K562 (cell line): ENCODE data around the gene ANKRD44. TPM values are rescaled to one million over a fixed set of nuclear protein-coding genes. Genes with fewer than 3 reads are reported as not detected.

Source experiments
- ATAC-seq: fragments of 200-7000 bp; cut with Tn5 transposase; 3 replicates; pipeline ENCODE4 v1.9.1; 2020; ENCODE audit warnings: moderate library complexity
- BruUV-seq: library from RNA; stranded (reverse); fragments of 400-500 nt; replicated peaks from 2 replicates; lab custom pipeline; 2021; lab: Mats Ljungman, UMichigan
- CTCF ChIA-PET: fragments of 300-600 bp; formaldehyde crosslinking; extraction: SDS; loops from one replicate; lab custom pipeline; 2021; ENCODE audit warnings: low intra/inter-chr PET ratio; lab: Yijun Ruan, JAX
- POLR2A ChIA-PET: fragments of 300-600, 350-650 bp; sonication (Branson Sonifier 250); formaldehyde crosslinking; extraction: SDS; loops from one replicate; lab custom pipeline; 2021; ENCODE audit warnings: antibody characterized with exemption, inconsistent platforms; lab: Yijun Ruan, JAX
- DNase-seq, 4 experiments: peaks; one replicate each; pipeline versions ENCODE4 v3.0.0 to v3.0.0-alpha.2; 2011 to 2018; ENCODE audit warnings: low spot score in 3 of 4, mixed read lengths in 3 of 4; ENCODE audit errors: extremely low read depth in 1 of 4
- FAIRE-seq: peaks from 2 replicates; lab custom pipeline; 2011; peaks lifted over from hg19 to GRCh38; lab: Jason Lieb, UNC
- H2AFZ ChIP-seq: 2 replicates; pipeline ENCODE4 v1.6.0; 2011; ENCODE audit warnings: low read depth, low read length, control low read depth, inconsistent platforms
- H3K27ac ChIP-seq: fragments of 200-600 bp; 3 replicates; pipeline ENCODE4 v1.8.0; 2011; ENCODE audit warnings: low read depth, mild to moderate bottlenecking, control low read depth, inconsistent platforms, low read length, moderate library complexity, mixed read lengths; ENCODE audit errors: extremely low read depth
- H3K27me3 ChIP-seq, 2 experiments: fragments of 300-600 bp in 1 of 2; 2 replicates in 1 of 2; 3 replicates in 1 of 2; pipeline versions ENCODE4 v1.6.0 to v1.8.0; 2011; ENCODE audit warnings: inconsistent platforms in 2 of 2, low read length in 2 of 2, mild to moderate bottlenecking in 1 of 2, mixed read lengths in 1 of 2, moderate library complexity in 1 of 2; ENCODE audit not compliant: control insufficient read depth in 2 of 2, insufficient read depth in 2 of 2
- H3K36me3 ChIP-seq: fragments of 300-600 bp; 3 replicates; pipeline ENCODE4 v1.8.0; 2011; ENCODE audit warnings: mild to moderate bottlenecking, low read length, inconsistent platforms; ENCODE audit not compliant: control insufficient read depth, insufficient read depth
- H3K4me1 ChIP-seq, 2 experiments: fragments of 200-600 bp in 1 of 2; replicated peaks in 1 of 2; 2 replicates in 1 of 2; 3 replicates in 1 of 2; pipeline versions ENCODE4 v1.5.1 to v1.8.0; 2011; ENCODE audit warnings: inconsistent platforms in 2 of 2, low read length in 2 of 2, mild to moderate bottlenecking in 1 of 2, mixed read lengths in 1 of 2, moderate library complexity in 1 of 2; ENCODE audit not compliant: control insufficient read depth in 2 of 2, insufficient read depth in 2 of 2
- H3K4me2 ChIP-seq: 2 replicates; pipeline ENCODE4 v1.6.1; 2011; ENCODE audit warnings: low read length, control low read depth, inconsistent platforms, mixed read lengths; ENCODE audit not compliant: insufficient read depth
- H3K4me3 ChIP-seq: fragments of 200-600 bp; sonication (generic), shearing (Covaris generic); 2 replicates; pipeline ENCODE4 v1.5.1; 2016; ENCODE audit warnings: control low read depth, inconsistent platforms
- H3K79me2 ChIP-seq: fragments of 200-600 bp; 3 replicates; pipeline ENCODE4 v1.8.0; 2011; ENCODE audit warnings: low read length, inconsistent platforms; ENCODE audit not compliant: control insufficient read depth, insufficient read depth
- H3K9ac ChIP-seq, 2 experiments: 2 replicates each; pipeline versions ENCODE4 v1.6.0 to v1.6.1; 2011; ENCODE audit warnings: low read depth in 2 of 2, low read length in 2 of 2, control low read depth in 1 of 2, inconsistent platforms in 1 of 2, mild to moderate bottlenecking in 1 of 2, mixed read lengths in 1 of 2; ENCODE audit not compliant: insufficient read depth in 1 of 2
- H3K9me1 ChIP-seq: one replicate; pipeline ENCODE4 v1.6.0; 2011; ENCODE audit warnings: inconsistent platforms, mild to moderate bottlenecking, low read length, moderate library complexity; ENCODE audit not compliant: control insufficient read depth, insufficient read depth
- H3K9me3 ChIP-seq: replicated peaks from 2 replicates; pipeline ENCODE4 v1.5.1; 2011; ENCODE audit warnings: low read depth, low read length, inconsistent platforms; ENCODE audit not compliant: control insufficient read depth, insufficient read depth
- H4K20me1 ChIP-seq: replicated peaks from 2 replicates; pipeline ENCODE4 v1.6.1; 2011; ENCODE audit warnings: low read length, inconsistent platforms, mixed read lengths; ENCODE audit not compliant: control insufficient read depth, insufficient read depth
- CUX1 ChIP-seq: fragments of 200-800 bp; sonication (Bioruptor generic); IDR thresholded peaks from 2 replicates; pipeline ENCODE4 v1.6.1; 2016; ENCODE audit warnings: missing genetic modification characterization, missing compliant biosample characterization
- HDAC3 ChIP-seq: fragments of 450-650 bp; IDR thresholded peaks from 2 replicates; pipeline ENCODE4 v1.6.1; 2018; ENCODE audit warnings: borderline replicate concordance, mild to moderate bottlenecking, moderate library complexity; ENCODE audit not compliant: partially characterized antibody
- NCOA1 ChIP-seq: fragments of 450-650 bp; IDR thresholded peaks from 2 replicates; pipeline ENCODE4 v1.6.1; 2016; ENCODE audit warnings: low read depth
- POLR2AphosphoS2 ChIP-seq: IDR thresholded peaks from 2 replicates; pipeline ENCODE4 v1.6.1; 2012; ENCODE audit warnings: low read length, improper control_type of control experiment
- RAD51 ChIP-seq: fragments of 450-650 bp; IDR thresholded peaks from 2 replicates; pipeline ENCODE4 v1.7.1; 2016; ENCODE audit warnings: low read depth, mild to moderate bottlenecking, borderline replicate concordance
- YBX1 ChIP-seq: fragments of 450-650 bp; IDR thresholded peaks from 2 replicates; pipeline ENCODE4 v1.7.1; 2016; ENCODE audit warnings: mild to moderate bottlenecking
- ZNF408 ChIP-seq: fragments of 250-450 bp; sonication (Bioruptor Pico); IDR thresholded peaks from 2 replicates; pipeline ENCODE4 v1.4.0; 2020; ENCODE audit warnings: low read depth, mild to moderate bottlenecking, moderate library complexity
- ZNF77 ChIP-seq: fragments of 250-450 bp; sonication (Bioruptor Pico); IDR thresholded peaks from 2 replicates; pipeline ENCODE4 v1.5.0; 2020
- WGBS: fragments of 100-300 bp; shearing (Covaris generic); methylation state at CpG from one replicate; pipeline ENCODE4 v1.1.6; 2016; ENCODE audit warnings: low coverage, mixed read lengths; ENCODE audit not compliant: insufficient coverage; ENCODE audit errors: missing lambda C conversion rate; 5-methylcytosine and 5-hydroxymethylcytosine counted together
- in situ Hi-C: fragments of 300-500 bp; cut with MboI; formaldehyde crosslinking; loops from 4 replicates; pipeline ENCODE4 v1.15.0; 2018; ENCODE audit warnings: inconsistent platforms, mixed read lengths
- intact Hi-C: fragments of 100-400 bp; cut with micrococcal nuclease; formaldehyde crosslinking; loops from 2 replicates; pipeline ENCODE4 v1.14.2; 2022
- polyA plus RNA-seq, 8 experiments: library from polyadenylated mRNA; depleted of rRNA in 4 of 8; stranded (reverse) in 5 of 8; unstranded in 3 of 8; fragments of >200 nt; fragmentation: Nextera tagmentation in 2 of 8; fragmentation: Illumina TruSeq in 1 of 8; extraction: Ambion mirVana in 2 of 8; extraction: Trizol in 1 of 8; gene quantifications; 2 replicates each; pipeline versions ENCODE4 v1.2.1 to v1.2.3, GENCODE V29; 2011 to 2014; ENCODE audit warnings: inconsistent platforms in 1 of 8, missing spikeins in 1 of 8
- total RNA-seq, 7 experiments: library from RNA; depleted of rRNA in 6 of 7; stranded (reverse); fragments of >200 nt in 6 of 7; fragmentation: Illumina TruSeq in 2 of 7; extraction: Trizol in 2 of 7; gene quantifications; 2 replicates each; pipeline versions ENCODE4 v1.2.1 to v1.2.3, GENCODE V29; 2011 to 2021; ENCODE audit warnings: low replicate concordance in 1 of 7
- TF ChIP-seq, protein P1 (sequence below): fragments of 450-650 bp; IDR thresholded peaks from 2 replicates; pipeline ENCODE4 v1.7.1; 2018; ENCODE audit warnings: mild to moderate bottlenecking, low read depth; ENCODE audit not compliant: partially characterized antibody

The ANKRD44 gene
- total and polyA plus RNA-seq, 9 of the 15 experiments (the other 6 are each of a cell fraction or from before 2014, with no cell fraction given) = 0.03 to 0.64 (median 0.07) TPM; not detected in 3

DNA sequence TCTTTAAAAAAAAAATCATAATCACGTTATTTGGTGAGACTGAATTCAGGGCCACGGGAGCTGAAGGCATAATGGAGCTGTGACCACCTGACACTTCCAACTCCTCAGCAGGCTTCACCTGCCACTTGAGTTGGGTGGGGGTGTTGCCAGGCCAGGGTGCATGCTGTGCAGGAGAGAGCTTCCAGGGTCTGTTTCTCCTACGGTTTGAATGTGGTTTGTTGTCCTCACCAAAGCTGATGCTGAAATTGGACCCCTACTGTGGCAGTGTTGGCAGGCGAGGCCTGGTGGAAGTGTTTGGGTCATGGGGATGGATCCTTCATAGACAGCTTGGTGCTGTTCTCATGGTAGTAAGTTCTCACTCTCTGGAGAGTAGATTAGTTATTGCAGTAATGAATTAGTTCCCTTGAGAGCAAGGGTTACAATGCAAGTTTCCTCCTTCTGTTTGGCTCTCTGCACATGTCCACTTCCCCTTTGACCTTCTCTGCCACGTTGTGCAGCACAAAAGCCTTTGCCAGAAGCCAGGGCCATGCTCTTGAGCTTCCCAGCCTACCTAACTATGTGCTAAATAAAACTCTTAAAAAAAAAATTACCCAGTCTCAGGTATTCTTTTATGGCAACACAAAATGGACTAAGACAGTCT is 38.3 kb upstream of the ANKRD44 start:
- Histone ChIP-seq H3K4me1 (no peaks in the 10 kb centered on the region), H2AFZ (no peak overlapping the region), H3K27ac (no peak overlapping the region), H3K9me3 (no peaks in the 10 kb centered on the region), H3K4me3 (no peak overlapping the region), H3K4me2 (no peak overlapping the region), H3K9me1 (no peaks in the 10 kb centered on the region), H3K9ac (no peak overlapping the region), H3K79me2 (no peaks in the 10 kb centered on the region), H3K36me3 (no peaks in the 10 kb centered on the region), H3K27me3 (peaks cover 2 to 5% of the 10 kb centered on the region in 2 experiments; a peak in 3 of 5 replicates), H4K20me1 (no peaks in the 10 kb centered on the region; the same call in 1 of the 2 replicates)
- TF ChIP-seq CUX1 (CRISPR knock-in tag) = no peak
- TF ChIP-seq ZNF408 (CRISPR knock-in tag) = no peak
- no peak for TF ChIP-seq ZNF77
- TF ChIP-seq NCOA1 = no peak
- no peak for TF ChIP-seq RAD51
- TF ChIP-seq HDAC3 = no peak
- TF ChIP-seq POLR2AphosphoS2 = no peak
- TF ChIP-seq, protein P1, sequence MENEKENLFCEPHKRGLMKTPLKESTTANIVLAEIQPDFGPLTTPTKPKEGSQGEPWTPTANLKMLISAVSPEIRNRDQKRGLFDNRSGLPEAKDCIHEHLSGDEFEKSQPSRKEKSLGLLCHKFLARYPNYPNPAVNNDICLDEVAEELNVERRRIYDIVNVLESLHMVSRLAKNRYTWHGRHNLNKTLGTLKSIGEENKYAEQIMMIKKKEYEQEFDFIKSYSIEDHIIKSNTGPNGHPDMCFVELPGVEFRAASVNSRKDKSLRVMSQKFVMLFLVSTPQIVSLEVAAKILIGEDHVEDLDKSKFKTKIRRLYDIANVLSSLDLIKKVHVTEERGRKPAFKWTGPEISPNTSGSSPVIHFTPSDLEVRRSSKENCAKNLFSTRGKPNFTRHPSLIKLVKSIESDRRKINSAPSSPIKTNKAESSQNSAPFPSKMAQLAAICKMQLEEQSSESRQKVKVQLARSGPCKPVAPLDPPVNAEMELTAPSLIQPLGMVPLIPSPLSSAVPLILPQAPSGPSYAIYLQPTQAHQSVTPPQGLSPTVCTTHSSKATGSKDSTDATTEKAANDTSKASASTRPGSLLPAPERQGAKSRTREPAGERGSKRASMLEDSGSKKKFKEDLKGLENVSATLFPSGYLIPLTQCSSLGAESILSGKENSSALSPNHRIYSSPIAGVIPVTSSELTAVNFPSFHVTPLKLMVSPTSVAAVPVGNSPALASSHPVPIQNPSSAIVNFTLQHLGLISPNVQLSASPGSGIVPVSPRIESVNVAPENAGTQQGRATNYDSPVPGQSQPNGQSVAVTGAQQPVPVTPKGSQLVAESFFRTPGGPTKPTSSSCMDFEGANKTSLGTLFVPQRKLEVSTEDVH = no peak
- no peak for TF ChIP-seq YBX1
- 0% methylated on average over 5 of the region's 5 CpGs for WGBS
- FAIRE-seq (no peak), DNase-seq (no peak), ATAC-seq (no peak)
- BruUV-seq = no TSS peak
- intact Hi-C loops = no loop called here
- in situ Hi-C loops = no loop called here
- ChIA-PET POLR2A (no interaction called here), CTCF (no interaction called here)
